ENCODE measurements around the gene VAMP1.
"Not testable (repeated sequence)": the region's sequence is repeated elsewhere in the genome, so short reads cannot be mapped to it uniquely, and the experiment has no call there.

VAMP1 gene

GRCh38 chr12:6450091-6450868 is 20.2 kb downstream of the VAMP1 start:
- DNase-seq, result no peak

- no peak for DNase-seq
Measured at GRCh38 chr12:6444704-6445688, 25.5 kb downstream of the VAMP1 start, which contains the start of gene CD27. Gene CD27 (plus strand): TSS chr12:6444955. CDS start chr12:6445096, 141 bp downstream.

GRCh38 chr12:6444031-6444430 is 26.4 kb downstream of the VAMP1 start:
- DNase-seq, result no peak

GRCh38 chr12:6443361-6443983 is 27.0 kb downstream of the VAMP1 start:
- DNase-seq, result no peak

- DNase-seq, result no peak
Measured at GRCh38 chr12:6442836-6443235, 27.6 kb downstream of the VAMP1 start.

- no peak for DNase-seq
Measured at GRCh38 chr12:6440391-6440790, 30.1 kb downstream of the VAMP1 start.

- DNase-seq, result no peak
Measured at GRCh38 chr12:6438345-6438744, 32.1 kb downstream of the VAMP1 start.

GRCh38 chr12:6437586-6437985 is 32.9 kb downstream of the VAMP1 start:
- no peak for DNase-seq

GRCh38 chr12:6435961-6436715 is 34.3 kb downstream of the VAMP1 start:
- DNase-seq, result no peak

- no peak for DNase-seq
Measured at GRCh38 chr12:6434205-6435140, 36.0 kb downstream of the VAMP1 start.

GRCh38 chr12:6432991-6433390 is 37.5 kb downstream of the VAMP1 start:
- DNase-seq, result no peak

GRCh38 chr12:6430124-6430989 is 40.1 kb downstream of the VAMP1 start:
- peak; percentile 73 for DNase-seq

GRCh38 chr12:6428326-6428725 is 42.2 kb downstream of the VAMP1 start:
- DNase-seq, result no peak

- DNase-seq, result not testable (repeated sequence)
Measured at GRCh38 chr12:6427796-6428195, 42.7 kb downstream of the VAMP1 start.

- no peak for DNase-seq
Measured at GRCh38 chr12:6426882-6427671, 43.4 kb downstream of the VAMP1 start.

GRCh38 chr12:6425590-6426531 is 44.6 kb downstream of the VAMP1 start:
- DNase-seq, result no peak

- no peak for DNase-seq
Measured at GRCh38 chr12:6424866-6425265, 45.6 kb downstream of the VAMP1 start.

GRCh38 chr12:6424008-6424347 is 46.5 kb downstream of the VAMP1 start:
- DNase-seq, result no peak
